ENCODE data around the gene EFCAB6. TPM values are rescaled to one million over a fixed set of nuclear protein-coding genes. Genes with fewer than 3 reads are reported as not detected.

EFCAB6 gene
- total and polyA plus RNA-seq, 3 donors from 2014 or later = 41.3 to 108 (median 81.5) TPM

DNA sequence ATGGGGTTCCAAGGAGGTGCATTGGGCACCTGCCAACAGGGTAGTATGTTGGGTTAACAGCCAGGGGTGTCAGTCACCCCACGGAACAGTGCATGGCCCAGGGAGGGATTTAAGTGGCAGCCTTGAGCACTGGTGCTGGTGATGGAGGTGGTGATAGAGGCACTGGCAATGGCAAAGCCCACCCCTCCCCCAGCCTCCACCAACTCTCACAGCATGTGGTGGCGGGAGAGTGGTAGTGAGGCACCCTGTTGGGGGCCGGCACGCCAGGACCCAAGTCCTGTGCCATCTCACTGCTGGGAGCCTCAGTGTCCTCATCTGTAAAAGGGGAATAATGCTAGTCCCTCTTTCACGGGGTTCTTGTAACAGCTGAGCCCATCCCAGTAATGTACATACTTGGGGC lies 318.8 kb downstream of the EFCAB6 start:
- no peaks in the 10 kb centered on the region for H3K9me3 ChIP-seq

DNA sequence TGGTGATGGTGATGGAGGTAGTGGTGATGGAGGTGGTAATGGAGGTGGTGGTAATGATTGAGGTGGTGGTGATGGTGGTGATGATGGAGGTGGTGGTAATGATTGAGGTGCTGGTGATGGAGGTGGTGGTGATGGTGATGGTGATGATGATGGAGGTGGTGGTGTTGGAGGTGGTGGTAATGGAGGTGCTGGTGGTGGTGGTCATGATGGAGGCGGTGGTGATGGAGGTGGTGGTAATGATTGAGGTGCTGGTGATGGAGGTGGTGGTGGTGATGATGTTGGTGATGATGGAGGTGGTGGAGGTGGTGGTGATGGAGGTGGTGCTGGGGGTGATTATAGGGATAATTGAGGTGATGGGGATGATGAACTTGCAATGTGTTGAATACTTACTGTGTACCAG lies 320.4 kb downstream of the EFCAB6 start:
- Histone ChIP-seq H3K36me3 (ENCODE audit: low read depth, missing control alignments) (no peaks in the 10 kb centered on the region), H3K4me1 (peaks cover 13% of the 10 kb centered on the region), H3K27me3 (no peaks in the 10 kb centered on the region), H3K4me3 (no peak overlapping the region), H3K9me3 (no peaks in the 10 kb centered on the region), H3K27ac (no peak overlapping the region)
- no peak for TF ChIP-seq POLR2A (IDR thresholded peaks at IDR 0.05)
- TF ChIP-seq, protein P1, sequence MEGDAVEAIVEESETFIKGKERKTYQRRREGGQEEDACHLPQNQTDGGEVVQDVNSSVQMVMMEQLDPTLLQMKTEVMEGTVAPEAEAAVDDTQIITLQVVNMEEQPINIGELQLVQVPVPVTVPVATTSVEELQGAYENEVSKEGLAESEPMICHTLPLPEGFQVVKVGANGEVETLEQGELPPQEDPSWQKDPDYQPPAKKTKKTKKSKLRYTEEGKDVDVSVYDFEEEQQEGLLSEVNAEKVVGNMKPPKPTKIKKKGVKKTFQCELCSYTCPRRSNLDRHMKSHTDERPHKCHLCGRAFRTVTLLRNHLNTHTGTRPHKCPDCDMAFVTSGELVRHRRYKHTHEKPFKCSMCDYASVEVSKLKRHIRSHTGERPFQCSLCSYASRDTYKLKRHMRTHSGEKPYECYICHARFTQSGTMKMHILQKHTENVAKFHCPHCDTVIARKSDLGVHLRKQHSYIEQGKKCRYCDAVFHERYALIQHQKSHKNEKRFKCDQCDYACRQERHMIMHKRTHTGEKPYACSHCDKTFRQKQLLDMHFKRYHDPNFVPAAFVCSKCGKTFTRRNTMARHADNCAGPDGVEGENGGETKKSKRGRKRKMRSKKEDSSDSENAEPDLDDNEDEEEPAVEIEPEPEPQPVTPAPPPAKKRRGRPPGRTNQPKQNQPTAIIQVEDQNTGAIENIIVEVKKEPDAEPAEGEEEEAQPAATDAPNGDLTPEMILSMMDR (IDR thresholded peaks at IDR 0.05) = no peak
- intact Hi-C loops (cut with DNase I; ENCODE audit: low total_unique reads) = no loop called here
- WGBS, 2 donors = 96 to 100% methylated on average over 1 of the region's 1 CpG
- no peak for DNase-seq

More for the DNA sequence above, 318.8 kb downstream of the EFCAB6 start:
- DNase-seq = no peak
- Histone ChIP-seq H3K36me3 (ENCODE audit: low read depth, missing control alignments) (no peaks in the 10 kb centered on the region), H3K4me3 (no peak overlapping the region), H3K27ac (no peak overlapping the region), H3K4me1 (peaks cover 5% of the 10 kb centered on the region), H3K27me3 (no peaks in the 10 kb centered on the region)
- TF ChIP-seq POLR2A (IDR thresholded peaks at IDR 0.05) = no peak
- TF ChIP-seq, protein P1 (IDR thresholded peaks at IDR 0.05) = no peak
- intact Hi-C loops (cut with DNase I; ENCODE audit: low total_unique reads) = no loop called here
- 82 to 92% methylated on average over 5 of the region's 5 CpGs for WGBS, 2 donors

DNA sequence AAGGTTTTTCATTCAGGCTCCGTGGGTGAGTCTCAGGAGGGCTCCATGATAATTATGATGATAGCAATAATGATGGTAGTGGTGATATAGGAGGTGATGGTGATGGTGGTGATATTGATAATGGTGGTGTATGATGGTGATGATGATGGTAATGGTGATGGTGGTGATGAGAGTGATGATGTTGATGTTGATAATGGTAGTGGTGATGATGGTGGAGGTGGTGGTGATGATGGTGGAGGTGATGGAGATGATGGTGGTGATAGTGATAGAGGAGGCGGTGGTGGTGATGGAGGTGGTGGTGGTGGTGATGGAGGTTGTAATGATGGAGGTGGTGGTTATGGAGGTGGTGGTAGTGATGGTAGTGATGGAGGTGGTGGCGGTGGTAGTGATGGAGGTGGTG lies 320.9 kb downstream of the EFCAB6 start:
- TF ChIP-seq, protein P1 (IDR thresholded peaks at IDR 0.05) = no peak
- TF ChIP-seq POLR2A (IDR thresholded peaks at IDR 0.05) = no peak
- DNase-seq = no peak
- H3K27me3 ChIP-seq = no peaks in the 10 kb centered on the region
- WGBS, 2 donors = 61 to 65% methylated on average over 3 of the region's 3 CpGs
- H3K36me3 ChIP-seq (ENCODE audit: low read depth, missing control alignments) = no peaks in the 10 kb centered on the region
- no peak overlapping the region for H3K27ac ChIP-seq
- H3K4me3 ChIP-seq = no peak overlapping the region
- H3K9me3 ChIP-seq = no peaks in the 10 kb centered on the region
- intact Hi-C loops (cut with DNase I; ENCODE audit: low total_unique reads) = no loop called here
- peaks cover 13% of the 10 kb centered on the region for H3K4me1 ChIP-seq

DNA sequence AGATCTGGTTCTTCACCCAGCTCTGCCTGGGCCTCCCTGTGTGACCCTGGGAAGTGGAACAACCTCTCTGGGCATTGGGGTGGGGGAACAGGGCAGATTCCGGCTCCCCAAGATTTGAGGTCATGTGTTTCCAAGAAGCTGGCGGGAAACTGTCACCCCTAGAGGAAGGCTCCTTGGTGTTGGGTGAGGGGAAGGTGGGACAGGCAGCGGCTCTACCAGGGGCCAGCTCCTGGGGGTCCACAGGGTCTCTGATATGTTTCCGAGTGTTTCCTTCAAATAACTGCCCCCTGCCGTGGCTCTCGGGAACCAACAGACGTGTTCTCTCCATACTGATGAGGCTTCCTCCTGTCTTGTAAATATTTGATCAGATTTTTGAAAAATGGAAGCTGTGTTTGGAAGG lies 321.8 kb downstream of the EFCAB6 start:
- TF ChIP-seq, protein P1 (IDR thresholded peaks at IDR 0.05) = no peak
- TF ChIP-seq POLR2A (IDR thresholded peaks at IDR 0.05) = no peak
- Histone ChIP-seq H3K27me3 (no peaks in the 10 kb centered on the region), H3K27ac (no peak overlapping the region), H3K36me3 (ENCODE audit: low read depth, missing control alignments) (no peaks in the 10 kb centered on the region), H3K4me1 (peaks cover 13% of the 10 kb centered on the region), H3K4me3 (no peak overlapping the region), H3K9me3 (no peaks in the 10 kb centered on the region)
- WGBS, 2 donors = 91 to 94% methylated on average over 6 to 7 of the region's 7 CpGs
- intact Hi-C loops (cut with DNase I; ENCODE audit: low total_unique reads) = no loop called here
- no peak for DNase-seq

DNA sequence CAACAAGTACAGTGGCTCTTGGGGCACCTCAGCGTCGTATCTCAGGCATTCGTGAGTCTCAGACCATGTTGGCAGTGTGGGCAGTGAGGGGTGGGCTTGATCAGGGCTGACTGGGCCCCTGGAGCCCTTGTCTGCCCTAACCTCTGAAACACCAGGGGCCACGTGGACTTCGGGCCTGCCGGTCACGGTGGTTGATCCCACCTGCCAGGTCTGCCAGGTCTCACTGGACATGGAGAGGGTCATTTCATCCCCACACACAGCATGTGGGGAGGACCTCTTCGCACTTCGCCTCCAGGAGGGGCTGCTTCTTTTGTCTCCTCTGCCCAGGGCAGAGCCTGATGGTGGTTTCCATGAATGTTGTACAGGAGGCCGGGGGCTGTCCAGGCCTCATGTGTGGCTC lies 323.2 kb downstream of the EFCAB6 start:
- intact Hi-C loops (cut with DNase I; ENCODE audit: low total_unique reads) = no loop called here
- Histone ChIP-seq H3K4me3 (no peak overlapping the region), H3K27me3 (no peaks in the 10 kb centered on the region), H3K9me3 (no peaks in the 10 kb centered on the region), H3K4me1 (peaks cover 13% of the 10 kb centered on the region), H3K36me3 (ENCODE audit: low read depth, missing control alignments) (no peaks in the 10 kb centered on the region), H3K27ac (no peak overlapping the region)
- TF ChIP-seq, protein P1 (IDR thresholded peaks at IDR 0.05) = no peak
- TF ChIP-seq POLR2A (IDR thresholded peaks at IDR 0.05) = no peak
- DNase-seq = no peak
- 77 to 86% methylated on average over 8 to 10 of the region's 10 CpGs for WGBS, 2 donors
